Mesothelial cell of epicardium (in vitro differentiated cells): Measurements from ENCODE around the gene ME3. TPM values are rescaled to one million over a fixed set of nuclear protein-coding genes. Genes with fewer than 3 reads are reported as not detected.

ENCODE experiments used
- DNase-seq, 2 experiments: peaks; one replicate each; pipeline ENCODE4 v3.0.0; 2021; ENCODE audit warnings: low spot score in 2 of 2; ENCODE audit not compliant: unreplicated experiment in 2 of 2
- H3K27ac Mint-ChIP-seq: 2 replicates; pipeline ENCODE4 v1.8.0; 2021; ENCODE audit warnings: mixed read lengths
- H3K27me3 Mint-ChIP-seq: 2 replicates; pipeline ENCODE4 v1.8.0; 2021; ENCODE audit warnings: low read depth, mixed read lengths
- H3K36me3 Mint-ChIP-seq: 2 replicates; pipeline ENCODE4 v1.8.0; 2021; ENCODE audit warnings: mixed read lengths
- H3K4me1 Mint-ChIP-seq: 2 replicates; pipeline ENCODE4 v1.8.0; 2021; ENCODE audit warnings: mixed read lengths
- H3K4me3 Mint-ChIP-seq: 2 replicates; pipeline ENCODE4 v1.8.0; 2021; ENCODE audit warnings: mild to moderate bottlenecking, moderate library complexity, mixed read lengths
- H3K9me3 Mint-ChIP-seq: 2 replicates; pipeline ENCODE4 v1.8.0; 2021; ENCODE audit warnings: mixed read lengths
- total RNA-seq: library from RNA; stranded (reverse); gene quantifications from 3 replicates; pipeline ENCODE4 v1.2.1, GENCODE V29; 2021
- TF ChIP-seq, protein P1 (sequence below): fragments of 200-600 bp; sonication (generic); IDR thresholded peaks from one replicate; pipeline ENCODE4 v1.5.0; 2021; ENCODE audit warnings: antibody characterized with exemption; ENCODE audit not compliant: unreplicated experiment

ME3 gene
- total RNA-seq, 1 donor from 2014 or later = 11.8 TPM

DNA sequence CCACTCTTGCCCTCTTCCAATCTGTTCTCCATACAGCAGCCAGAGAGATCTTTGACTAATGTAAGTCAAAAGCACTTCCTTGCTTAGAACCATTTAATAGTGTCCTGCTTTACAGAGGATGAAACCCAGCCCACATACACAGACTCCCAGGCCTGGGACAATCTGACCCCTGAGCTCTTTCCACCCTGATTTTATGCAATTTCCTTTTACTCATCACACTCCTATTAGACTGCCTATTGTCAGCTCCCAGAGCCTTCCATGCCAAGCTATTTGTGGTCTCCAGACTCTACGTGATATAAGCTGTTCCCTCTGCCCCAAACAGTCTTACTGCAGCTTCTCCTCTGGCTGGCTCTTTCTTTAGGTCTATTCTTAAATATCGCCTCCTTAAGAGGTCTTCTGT, 28.1 kb downstream of the ME3 start:
- peaks cover 19% of the 10 kb centered on the region for H3K9me3 Mint-ChIP-seq
- no peak overlapping the region for H3K27ac Mint-ChIP-seq
- no peak overlapping the region for H3K4me3 Mint-ChIP-seq
- no peaks in the 10 kb centered on the region for H3K36me3 Mint-ChIP-seq
- H3K4me1 Mint-ChIP-seq = peaks cover 3% of the 10 kb centered on the region
- TF ChIP-seq, protein P1, sequence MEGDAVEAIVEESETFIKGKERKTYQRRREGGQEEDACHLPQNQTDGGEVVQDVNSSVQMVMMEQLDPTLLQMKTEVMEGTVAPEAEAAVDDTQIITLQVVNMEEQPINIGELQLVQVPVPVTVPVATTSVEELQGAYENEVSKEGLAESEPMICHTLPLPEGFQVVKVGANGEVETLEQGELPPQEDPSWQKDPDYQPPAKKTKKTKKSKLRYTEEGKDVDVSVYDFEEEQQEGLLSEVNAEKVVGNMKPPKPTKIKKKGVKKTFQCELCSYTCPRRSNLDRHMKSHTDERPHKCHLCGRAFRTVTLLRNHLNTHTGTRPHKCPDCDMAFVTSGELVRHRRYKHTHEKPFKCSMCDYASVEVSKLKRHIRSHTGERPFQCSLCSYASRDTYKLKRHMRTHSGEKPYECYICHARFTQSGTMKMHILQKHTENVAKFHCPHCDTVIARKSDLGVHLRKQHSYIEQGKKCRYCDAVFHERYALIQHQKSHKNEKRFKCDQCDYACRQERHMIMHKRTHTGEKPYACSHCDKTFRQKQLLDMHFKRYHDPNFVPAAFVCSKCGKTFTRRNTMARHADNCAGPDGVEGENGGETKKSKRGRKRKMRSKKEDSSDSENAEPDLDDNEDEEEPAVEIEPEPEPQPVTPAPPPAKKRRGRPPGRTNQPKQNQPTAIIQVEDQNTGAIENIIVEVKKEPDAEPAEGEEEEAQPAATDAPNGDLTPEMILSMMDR = no peak
- no peaks in the 10 kb centered on the region for H3K27me3 Mint-ChIP-seq
- no peak for DNase-seq

DNA sequence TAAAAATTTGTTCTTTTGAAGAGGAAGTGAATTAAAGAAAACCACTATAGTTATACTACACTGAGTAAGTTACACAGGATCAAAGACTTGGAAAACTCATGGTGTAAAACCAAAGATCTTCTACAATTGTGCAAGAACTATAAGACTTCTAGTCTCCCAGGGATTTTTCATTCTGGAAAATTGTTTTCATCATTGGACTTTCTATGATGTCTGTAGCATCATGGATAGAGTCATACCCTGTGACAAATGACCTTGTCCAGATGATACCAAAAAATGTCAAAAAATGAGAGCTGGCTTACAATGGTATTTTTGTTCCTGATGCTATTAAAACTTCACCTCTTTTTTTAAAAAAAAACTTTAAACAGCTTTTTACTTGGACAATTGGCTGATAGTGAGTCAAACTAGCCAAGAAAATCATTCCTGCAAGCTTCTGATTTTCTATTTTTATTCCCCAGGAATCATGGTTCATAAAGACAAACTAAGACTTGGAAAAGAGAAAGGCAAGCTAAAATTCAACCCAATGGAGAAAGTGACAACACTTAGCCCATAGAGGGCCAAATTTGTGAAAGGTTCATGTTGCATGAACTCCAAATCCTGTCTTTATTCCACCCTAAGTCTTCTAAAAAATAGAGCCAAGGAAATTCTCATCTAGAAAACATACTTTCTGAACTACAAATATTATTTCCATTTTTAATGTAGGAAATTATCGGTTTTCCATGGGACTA, 30.7 kb downstream of the ME3 start:
- Mint-ChIP-seq H3K27ac (no peak overlapping the region), H3K4me3 (no peak overlapping the region), H3K4me1 (peaks cover 9% of the 10 kb centered on the region), H3K36me3 (no peaks in the 10 kb centered on the region), H3K9me3 (peaks cover 8% of the 10 kb centered on the region), H3K27me3 (no peaks in the 10 kb centered on the region)
- TF ChIP-seq, protein P1 = no peak
- no peak for DNase-seq

DNA sequence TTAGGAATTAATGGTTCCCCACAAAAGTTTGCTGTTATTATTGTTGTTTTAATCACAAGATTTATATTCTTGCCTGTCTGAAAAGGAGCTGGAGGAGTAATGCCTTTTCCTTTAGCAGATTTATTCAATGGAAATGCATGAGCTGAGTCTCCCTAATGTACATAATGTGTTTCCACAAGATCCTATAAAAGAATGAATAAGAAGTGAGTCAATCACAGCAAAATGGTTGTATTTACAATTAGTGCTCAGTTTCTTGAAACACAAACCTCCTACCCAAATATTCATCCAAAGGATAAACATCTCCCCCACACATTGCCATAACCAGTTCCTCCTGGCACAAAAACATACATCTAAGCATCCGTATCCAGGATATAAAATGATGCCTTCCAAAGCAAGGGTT, 33.3 kb downstream of the ME3 start:
- TF ChIP-seq, protein P1 = no peak
- no peaks in the 10 kb centered on the region for H3K27me3 Mint-ChIP-seq
- H3K4me1 Mint-ChIP-seq = peaks cover 7% of the 10 kb centered on the region
- no peak overlapping the region for H3K27ac Mint-ChIP-seq
- no peak for DNase-seq
- no peaks in the 10 kb centered on the region for H3K36me3 Mint-ChIP-seq
- H3K9me3 Mint-ChIP-seq = no peaks in the 10 kb centered on the region
- H3K4me3 Mint-ChIP-seq = no peak overlapping the region

DNA sequence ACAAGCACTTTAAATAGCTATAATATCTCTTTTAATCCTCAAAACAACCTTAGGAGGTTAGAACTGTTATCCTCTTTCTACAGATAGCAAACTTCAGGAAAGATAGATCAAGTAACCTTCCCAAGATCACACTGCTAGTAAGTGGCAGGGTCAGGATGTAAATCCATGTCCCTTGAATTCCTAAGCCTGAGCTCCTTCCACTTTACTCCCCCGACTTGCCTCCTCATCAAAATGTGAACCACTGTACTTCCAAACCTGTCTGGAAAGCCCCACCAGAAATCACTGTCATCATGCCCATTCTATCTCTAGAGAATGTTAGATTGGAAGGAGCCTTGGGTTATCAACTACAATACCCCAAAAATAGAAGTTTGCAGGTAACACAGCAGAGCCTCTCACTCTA, 33.7 kb downstream of the ME3 start:
- Mint-ChIP-seq H3K9me3 (no peaks in the 10 kb centered on the region), H3K27ac (no peak overlapping the region), H3K27me3 (no peaks in the 10 kb centered on the region), H3K4me3 (no peak overlapping the region), H3K36me3 (no peaks in the 10 kb centered on the region), H3K4me1 (peaks cover 7% of the 10 kb centered on the region)
- TF ChIP-seq, protein P1 = no peak
- DNase-seq = no peak

DNA sequence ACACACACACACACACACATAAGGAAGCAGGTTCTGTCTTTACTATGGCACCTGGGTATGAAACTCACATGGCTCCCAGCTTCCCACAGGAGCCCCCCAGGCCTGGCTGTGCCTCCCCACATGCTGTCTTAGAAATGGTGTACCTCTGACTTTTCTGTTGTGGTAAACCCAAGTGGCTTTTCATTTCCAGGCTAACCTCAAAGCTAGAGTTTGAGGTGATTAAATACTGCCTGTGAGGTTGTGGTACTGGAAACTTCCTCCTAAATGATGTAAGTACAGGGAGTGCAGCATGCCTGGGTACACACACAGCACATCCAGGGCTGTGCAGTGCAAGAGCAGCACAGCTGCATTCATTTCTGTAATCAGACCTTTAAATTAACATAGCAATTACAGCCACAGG, 34.4 kb downstream of the ME3 start:
- no peak for DNase-seq
- no peaks in the 10 kb centered on the region for H3K27me3 Mint-ChIP-seq

More for the DNA sequence above, 34.4 kb downstream of the ME3 start:
- TF ChIP-seq, protein P1 = no peak
- peaks cover 7% of the 10 kb centered on the region for H3K4me1 Mint-ChIP-seq
- H3K36me3 Mint-ChIP-seq = no peaks in the 10 kb centered on the region
- H3K4me3 Mint-ChIP-seq = no peak overlapping the region
- no peaks in the 10 kb centered on the region for H3K9me3 Mint-ChIP-seq
- no peak overlapping the region for H3K27ac Mint-ChIP-seq
